ENCODE data around the gene DPP7. TPM values are rescaled to one million over a fixed set of nuclear protein-coding genes. Genes with fewer than 3 reads are reported as not detected.

The DPP7 gene
- total and polyA plus RNA-seq, 2 of the 4 experiments (the other 2 are of a cell fraction): 14.9 to 76.4 TPM

- H2AK9ac ChIP-seq (replicated peaks; ENCODE audit: low read depth, low read length, poor library complexity): peak overlapping the region; percentile 96
- ChIA-PET CTCF (interaction anchor here (1.5 kb wide), 1 partner anchor 31 kb away, joined by 5 read pairs; no protein-coding TSS in a partner anchor), POLR2A (ENCODE audit: unreplicated experiment) (no interaction called here)
- dilution Hi-C loops (cut with HindIII; ENCODE audit: low sequenced_read_pairs, unreplicated experiment) (no loop called here), intact Hi-C loops (cut with micrococcal nuclease) (no loop called here), in situ Hi-C loops (cut with MboI; ENCODE audit: low sequenced_read_pairs) (no loop called here)
- no peaks in the 10 kb centered on the region for H3K9me3 ChIP-seq (ENCODE audit: control insufficient read depth, insufficient read depth, low read length)
- H2AK5ac ChIP-seq (ENCODE audit: low read depth, low read length): peak overlapping the region; percentile 20
- DNase-seq (no peak), ATAC-seq (ENCODE audit: low read depth) (peak; percentile 13)
- no peaks in the 10 kb centered on the region for H3K9me1 ChIP-seq (ENCODE audit: insufficient read depth, low read length)
- no TSS peak for BruUV-seq (replicated peaks)
- H4K8ac ChIP-seq (ENCODE audit: low read depth in 2 of 2, low read length in 2 of 2): peak overlapping the region; percentile 41 to 67; a peak in 2 of 4 replicates
- peak overlapping the region; percentile 94 for H2AFZ ChIP-seq (replicated peaks; ENCODE audit: low read length, poor library complexity)
- no peaks in the 10 kb centered on the region for H3K27me3 ChIP-seq (ENCODE audit: control insufficient read depth, insufficient read depth, low read length)
- H2BK120ac ChIP-seq (ENCODE audit: low read depth, low read length): peak overlapping the region; percentile 40; the same call in 1 of the 2 replicates
- peak overlapping the region; percentile 65 for H3K23ac ChIP-seq (ENCODE audit: low read depth, low read length)
- H3K4me2 ChIP-seq (ENCODE audit: low read depth, low read length): peak overlapping the region; percentile 89
- H3K4ac ChIP-seq (ENCODE audit: low read depth, low read length): peak overlapping the region; percentile 84
- H3K56ac ChIP-seq (ENCODE audit: extremely low read depth, insufficient read depth, low read length): peak overlapping the region; percentile 41
- peak overlapping the region; percentile 71 for H3K14ac ChIP-seq (replicated peaks; ENCODE audit: low read depth, low read length)
- peak overlapping the region; percentile 24 for H2BK5ac ChIP-seq (ENCODE audit: low read depth, low read length, poor library complexity, severe bottlenecking)
- peak overlapping the region; percentile 40 for H3K9ac ChIP-seq (ENCODE audit: low read depth, low read length)
- H3K79me1 ChIP-seq (ENCODE audit: low read depth in 1 of 2, low read length in 2 of 2): peaks cover 8 to 34% of the 10 kb centered on the region in 2 experiments
- H4K5ac ChIP-seq (ENCODE audit: low read depth, low read length): no peak overlapping the region
- TF ChIP-seq MXI1 (IDR thresholded peaks at IDR 0.05; ENCODE audit: borderline replicate concordance, low read depth, low read length) (no peak), USF2 (IDR thresholded peaks at IDR 0.05; ENCODE audit: low read depth, low read length) (no peak), CEBPB (IDR thresholded peaks at IDR 0.05; ENCODE audit: low read depth, low read length) (no peak), RFX5 (IDR thresholded peaks at IDR 0.05; ENCODE audit: low read depth, low read length) (no peak), NFE2L2 (IDR thresholded peaks at IDR 0.05; ENCODE audit: low read depth, low read length) (no peak), MAZ (IDR thresholded peaks at IDR 0.05; ENCODE audit: borderline replicate concordance, low read depth, low read length) (no peak), BHLHE40 (IDR thresholded peaks at IDR 0.05; ENCODE audit: low read depth, low read length) (no peak), FOS (IDR thresholded peaks at IDR 0.05; ENCODE audit: low read depth, low read length) (no peak), MAFK (IDR thresholded peaks at IDR 0.05; ENCODE audit: low read depth, low read length) (no peak), CHD1 (IDR thresholded peaks at IDR 0.05; ENCODE audit: low read depth, low read length) (no peak), POLR2A (IDR thresholded peaks at IDR 0.05; ENCODE audit: low read depth, low read length) (no peak), RCOR1 (IDR thresholded peaks at IDR 0.05; ENCODE audit: insufficient replicate concordance, low read length) (no peak)
- TF ChIP-seq, protein P1, sequence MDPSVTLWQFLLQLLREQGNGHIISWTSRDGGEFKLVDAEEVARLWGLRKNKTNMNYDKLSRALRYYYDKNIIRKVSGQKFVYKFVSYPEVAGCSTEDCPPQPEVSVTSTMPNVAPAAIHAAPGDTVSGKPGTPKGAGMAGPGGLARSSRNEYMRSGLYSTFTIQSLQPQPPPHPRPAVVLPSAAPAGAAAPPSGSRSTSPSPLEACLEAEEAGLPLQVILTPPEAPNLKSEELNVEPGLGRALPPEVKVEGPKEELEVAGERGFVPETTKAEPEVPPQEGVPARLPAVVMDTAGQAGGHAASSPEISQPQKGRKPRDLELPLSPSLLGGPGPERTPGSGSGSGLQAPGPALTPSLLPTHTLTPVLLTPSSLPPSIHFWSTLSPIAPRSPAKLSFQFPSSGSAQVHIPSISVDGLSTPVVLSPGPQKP (IDR thresholded peaks at IDR 0.05; ENCODE audit: borderline replicate concordance, low read depth, low read length): no peak
- 22% methylated on average over 37 of the region's 76 CpGs; no CpG with 5 or more reads in 1 of the 2 experiments for WGBS, 2 experiments (ENCODE audit: extremely low coverage in 2 of 2, insufficient read length in 1 of 2)
- H3K18ac ChIP-seq (ENCODE audit: low read depth, low read length): no peak overlapping the region; the same call in 1 of the 2 replicates
- H2BK15ac ChIP-seq (ENCODE audit: low read depth, low read length): no peak overlapping the region
- H3K4me3 ChIP-seq (ENCODE audit: insufficient read depth, low read depth, low read length): peak overlapping the region; percentile 99
- H4K20me1 ChIP-seq (ENCODE audit: insufficient read depth, low read length): peaks cover 10% of the 10 kb centered on the region
- H3K4me1 ChIP-seq (ENCODE audit: control insufficient read depth, insufficient read depth, low read length): peaks cover 4% of the 10 kb centered on the region
- peak overlapping the region; percentile 13; the same call in 1 of the 2 replicates for H3K27ac ChIP-seq (ENCODE audit: insufficient read depth, low read length)
- H4K91ac ChIP-seq (ENCODE audit: insufficient read depth, low read depth, low read length): peak overlapping the region; percentile 4
- no peak overlapping the region for H2BK20ac ChIP-seq (ENCODE audit: low read depth, low read length)
- peaks cover 24% of the 10 kb centered on the region; the same call in 1 of the 2 replicates for H3K36me3 ChIP-seq (ENCODE audit: control insufficient read depth, insufficient read depth, low read length)
Measured at GRCh38 chr9:137077758-137078693, 36.5 kb downstream of the DPP7 start.

All from IMR-90 (cell line).